IMR-90 (cell line): Measurements from ENCODE around the gene EIF2S2. TPM values are rescaled to one million over a fixed set of nuclear protein-coding genes. Genes with fewer than 3 reads are reported as not detected.
A peak's percentile ranks its signal among the peaks of the same experiment; 100 is the strongest.

Experiments used
- ATAC-seq: fragments of 200-7000 bp; cut with Tn5 transposase; 2 replicates; pipeline ENCODE4 v1.9.1; 2020; ENCODE audit warnings: low read depth, mild to moderate bottlenecking, moderate library complexity
- BruUV-seq: library from RNA; stranded (reverse); fragments of 400-500 nt; replicated peaks from 2 replicates; lab custom pipeline; 2021; lab: Mats Ljungman, UMichigan
- CTCF ChIA-PET: fragments of 300-600 bp; formaldehyde crosslinking; extraction: SDS; loops from one replicate; lab custom pipeline; 2021; ENCODE audit warnings: antibody characterized with exemption; lab: Yijun Ruan, JAX
- POLR2A ChIA-PET: fragments of 300-600 bp; sonication (Branson Sonifier 250); formaldehyde crosslinking; loops from one replicate; lab custom pipeline; 2022; ENCODE audit warnings: antibody characterized with exemption; ENCODE audit not compliant: unreplicated experiment; lab: Charles Lee
- DNase-seq: peaks from one replicate; pipeline ENCODE4 v3.0.0; 2013
- H2AFZ ChIP-seq: replicated peaks from 2 replicates; pipeline ENCODE3; 2013; ENCODE audit warnings: low read length, mild to moderate bottlenecking; ENCODE audit not compliant: poor library complexity
- H2AK5ac ChIP-seq: 2 replicates; pipeline ENCODE4 v1.6.1; 2013; ENCODE audit warnings: low read depth, low read length, inconsistent platforms
- H2AK9ac ChIP-seq: replicated peaks from 2 replicates; pipeline ENCODE3; 2013; ENCODE audit warnings: mild to moderate bottlenecking, low read depth, low read length, moderate library complexity; ENCODE audit not compliant: poor library complexity
- H2BK120ac ChIP-seq: 2 replicates; pipeline ENCODE4 v1.6.1; 2013; ENCODE audit warnings: low read depth, low read length, inconsistent platforms
- H2BK15ac ChIP-seq: 3 replicates; pipeline ENCODE4 v1.6.1; 2013; ENCODE audit warnings: low read depth, low read length, inconsistent platforms
- H2BK20ac ChIP-seq: 2 replicates; pipeline ENCODE4 v1.6.1; 2013; ENCODE audit warnings: low read depth, mild to moderate bottlenecking, inconsistent platforms, low read length, moderate library complexity
- H2BK5ac ChIP-seq: 2 replicates; pipeline ENCODE4 v1.6.1; 2013; ENCODE audit warnings: mild to moderate bottlenecking, low read depth, low read length, inconsistent platforms; ENCODE audit not compliant: poor library complexity, severe bottlenecking
- H3K14ac ChIP-seq: replicated peaks from 2 replicates; pipeline ENCODE4 v1.6.1; 2013; ENCODE audit warnings: low read depth, low read length, inconsistent platforms
- H3K18ac ChIP-seq: 2 replicates; pipeline ENCODE4 v1.6.1; 2013; ENCODE audit warnings: low read depth, low read length, control low read depth
- H3K23ac ChIP-seq: 2 replicates; pipeline ENCODE4 v1.6.1; 2013; ENCODE audit warnings: low read depth, low read length, inconsistent platforms
- H3K27ac ChIP-seq: 2 replicates; pipeline ENCODE4 v1.5.1; 2013; ENCODE audit warnings: mild to moderate bottlenecking, control low read depth, low read length; ENCODE audit not compliant: insufficient read depth
- H3K27me3 ChIP-seq: 2 replicates; pipeline ENCODE4 v1.6.1; 2013; ENCODE audit warnings: low read length; ENCODE audit not compliant: control insufficient read depth, insufficient read depth
- H3K36me3 ChIP-seq: 2 replicates; pipeline ENCODE4 v1.6.1; 2013; ENCODE audit warnings: low read length, mixed read lengths; ENCODE audit not compliant: control insufficient read depth, insufficient read depth
- H3K4ac ChIP-seq: 2 replicates; pipeline ENCODE4 v1.6.1; 2013; ENCODE audit warnings: low read depth, low read length, inconsistent platforms
- H3K4me1 ChIP-seq: 2 replicates; pipeline ENCODE4 v1.6.1; 2013; ENCODE audit warnings: low read length, mixed read lengths; ENCODE audit not compliant: control insufficient read depth, insufficient read depth
- H3K4me2 ChIP-seq: 2 replicates; pipeline ENCODE4 v1.6.1; 2013; ENCODE audit warnings: low read depth, mild to moderate bottlenecking, control low read depth, low read length, moderate library complexity
- H3K4me3 ChIP-seq: 2 replicates; pipeline ENCODE4 v1.5.1; 2013; ENCODE audit warnings: low read depth, mild to moderate bottlenecking, control low read depth, low read length, moderate library complexity; ENCODE audit not compliant: insufficient read depth
- H3K56ac ChIP-seq: 2 replicates; pipeline ENCODE4 v1.6.1; 2013; ENCODE audit warnings: low read length, inconsistent platforms; ENCODE audit not compliant: insufficient read depth; ENCODE audit errors: extremely low read depth
- H3K79me1 ChIP-seq, 2 experiments: 2 replicates each; pipeline ENCODE4 v1.6.1; 2013; ENCODE audit warnings: low read length in 2 of 2, inconsistent platforms in 1 of 2, low read depth in 1 of 2
- H3K9ac ChIP-seq: 2 replicates; pipeline ENCODE4 v1.6.1; 2013; ENCODE audit warnings: low read depth, low read length, control low read depth
- H3K9me1 ChIP-seq: 2 replicates; pipeline ENCODE4 v1.6.1; 2013; ENCODE audit warnings: low read length, inconsistent platforms; ENCODE audit not compliant: insufficient read depth
- H3K9me3 ChIP-seq: 2 replicates; pipeline ENCODE4 v1.6.1; 2013; ENCODE audit warnings: low read length; ENCODE audit not compliant: control insufficient read depth, insufficient read depth
- H4K20me1 ChIP-seq: 2 replicates; pipeline ENCODE4 v1.6.1; 2013; ENCODE audit warnings: low read length, inconsistent platforms; ENCODE audit not compliant: insufficient read depth
- H4K5ac ChIP-seq: 2 replicates; pipeline ENCODE4 v1.6.1; 2013; ENCODE audit warnings: mild to moderate bottlenecking, low read depth, low read length, control low read depth
- H4K8ac ChIP-seq, 2 experiments: 2 replicates each; pipeline ENCODE4 v1.6.1; 2013; ENCODE audit warnings: low read depth in 2 of 2, low read length in 2 of 2, control low read depth in 1 of 2, inconsistent platforms in 1 of 2
- H4K91ac ChIP-seq: 2 replicates; pipeline ENCODE4 v1.6.1; 2013; ENCODE audit warnings: low read depth, low read length, inconsistent platforms; ENCODE audit not compliant: insufficient read depth
- MAFK ChIP-seq: IDR thresholded peaks from 2 replicates; pipeline ENCODE4 v1.6.1; 2012; ENCODE audit warnings: low read depth, low read length, improper control_type of control experiment
- MXI1 ChIP-seq: IDR thresholded peaks from 2 replicates; pipeline ENCODE4 v1.6.1; 2012; ENCODE audit warnings: low read depth, mild to moderate bottlenecking, low read length, moderate library complexity, borderline replicate concordance
- WGBS, 2 experiments: methylation state at CpG; one replicate each; pipeline versions ENCODE4 v1.1.5 to v1.1.7; 2013; ENCODE audit warnings: missing lambda C conversion rate in 2 of 2; ENCODE audit not compliant: insufficient read length in 1 of 2; ENCODE audit errors: extremely low coverage in 2 of 2; 5-methylcytosine and 5-hydroxymethylcytosine counted together
- dilution Hi-C: fragments of 300-500 bp; cut with HindIII; formaldehyde crosslinking; loops from one replicate; pipeline ENCODE4 v1.14.3; 2018; ENCODE audit warnings: low sequenced_read_pairs; ENCODE audit not compliant: unreplicated experiment
- in situ Hi-C: fragments of 300-500 bp; cut with MboI; formaldehyde crosslinking; loops from 3 replicates; pipeline ENCODE4 v1.14.3; 2019; ENCODE audit warnings: low sequenced_read_pairs, inconsistent platforms, mixed read lengths
- intact Hi-C: fragments of 100-400 bp; cut with micrococcal nuclease; formaldehyde crosslinking; loops from 2 replicates; pipeline ENCODE4 v1.10.0; 2022
- polyA plus RNA-seq, 3 experiments: library from polyadenylated mRNA; depleted of rRNA; stranded (reverse); fragments of >200 nt; gene quantifications; 2 replicates each; pipeline ENCODE4 v1.2.3, GENCODE V29; 2012; ENCODE audit warnings: low replicate concordance in 1 of 3
- total RNA-seq: library from RNA; depleted of rRNA; stranded (reverse); fragments of >200 nt; gene quantifications from 2 replicates; pipeline ENCODE4 v1.2.3, GENCODE V29; 2012

The EIF2S2 gene
- total and polyA plus RNA-seq, 2 of the 4 experiments (the other 2 are of a cell fraction) = 61.7 to 66.9 TPM

- H2BK120ac ChIP-seq = no peak overlapping the region
- intact Hi-C loops (no loop called here), dilution Hi-C loops (no loop called here), in situ Hi-C loops (no loop called here)
- H3K9me3 ChIP-seq = no peaks in the 10 kb centered on the region
- no peak overlapping the region for H2BK20ac ChIP-seq
- H3K79me1 ChIP-seq = peaks cover 49 to 87% of the 10 kb centered on the region in 2 experiments
- DNase-seq (no peak), ATAC-seq (no peak)
- H3K14ac ChIP-seq = no peak overlapping the region
- H3K4me3 ChIP-seq = no peak overlapping the region
- H4K20me1 ChIP-seq = peaks cover 55% of the 10 kb centered on the region
- no peak overlapping the region for H3K9ac ChIP-seq
- ChIA-PET POLR2A (no interaction called here), CTCF (interaction anchor here (0.9 to 1.0 kb wide), 2 partner anchors 79 to 210 kb away, joined by 3 read pairs; partner anchors contain the start of gene RALY)
- H2AK9ac ChIP-seq = no peak overlapping the region
- no peak overlapping the region for H3K4ac ChIP-seq
- H2BK15ac ChIP-seq = no peak overlapping the region
- H3K23ac ChIP-seq = no peak overlapping the region
- no peak overlapping the region for H3K56ac ChIP-seq
- BruUV-seq = no TSS peak
- H3K27ac ChIP-seq = no peak overlapping the region
- no peak overlapping the region for H4K8ac ChIP-seq
- H2AK5ac ChIP-seq = no peak overlapping the region
- peaks cover 43% of the 10 kb centered on the region for H3K36me3 ChIP-seq
- H3K18ac ChIP-seq = no peak overlapping the region
- no CpG with 5 or more reads among the region's 1 CpG for WGBS, 2 experiments
- peaks cover 7% of the 10 kb centered on the region; the same call in 1 of the 2 replicates for H3K9me1 ChIP-seq
- TF ChIP-seq MXI1 = no peak
- TF ChIP-seq MAFK = peak; percentile 57; the same call in 1 of the 2 replicates
- H3K4me1 ChIP-seq = peaks cover 7% of the 10 kb centered on the region
- H2BK5ac ChIP-seq = no peak overlapping the region
- H3K4me2 ChIP-seq = no peak overlapping the region
- no peak overlapping the region for H4K91ac ChIP-seq
- no peak overlapping the region for H2AFZ ChIP-seq
- H4K5ac ChIP-seq = no peak overlapping the region
- no peaks in the 10 kb centered on the region for H3K27me3 ChIP-seq
Measured at GRCh38 chr20:34072778-34073177, 39.3 kb downstream of the EIF2S2 start.
